ENCODE results near the gene SEC14L5.
"Not testable (repeated sequence)": the region's sequence is repeated elsewhere in the genome, so short reads cannot be mapped to it uniquely, and the experiment has no call there.

SEC14L5 gene

DNA sequence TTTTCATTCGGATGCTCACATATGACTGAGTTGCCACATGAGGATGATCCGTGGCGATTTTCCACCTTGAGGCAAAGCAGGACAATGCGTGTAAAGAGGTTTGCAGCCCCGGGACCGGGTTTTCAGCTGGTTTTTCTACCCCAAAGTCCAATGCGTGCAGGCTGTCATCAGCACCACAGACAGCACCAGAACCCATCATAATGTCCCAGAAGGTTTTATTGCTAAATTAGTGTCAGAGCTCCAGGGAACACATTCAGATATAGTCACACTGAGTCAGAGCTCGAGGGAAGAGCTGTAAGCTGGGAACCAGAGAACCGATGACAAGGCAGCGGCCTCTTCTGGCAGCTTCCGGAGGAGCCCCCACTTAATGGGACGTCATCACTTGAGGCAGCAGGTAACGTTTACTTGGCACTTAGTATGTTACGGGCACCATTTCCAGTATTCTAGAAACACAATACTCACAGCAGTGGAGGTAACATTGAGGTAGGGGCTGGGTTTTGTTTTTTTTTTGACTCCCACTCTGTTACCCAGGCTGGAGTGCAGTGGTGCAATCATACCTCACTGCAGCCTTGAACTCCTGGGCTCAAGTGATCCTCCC is 84.5 kb downstream of the SEC14L5 start:
- no peak for DNase-seq

DNA sequence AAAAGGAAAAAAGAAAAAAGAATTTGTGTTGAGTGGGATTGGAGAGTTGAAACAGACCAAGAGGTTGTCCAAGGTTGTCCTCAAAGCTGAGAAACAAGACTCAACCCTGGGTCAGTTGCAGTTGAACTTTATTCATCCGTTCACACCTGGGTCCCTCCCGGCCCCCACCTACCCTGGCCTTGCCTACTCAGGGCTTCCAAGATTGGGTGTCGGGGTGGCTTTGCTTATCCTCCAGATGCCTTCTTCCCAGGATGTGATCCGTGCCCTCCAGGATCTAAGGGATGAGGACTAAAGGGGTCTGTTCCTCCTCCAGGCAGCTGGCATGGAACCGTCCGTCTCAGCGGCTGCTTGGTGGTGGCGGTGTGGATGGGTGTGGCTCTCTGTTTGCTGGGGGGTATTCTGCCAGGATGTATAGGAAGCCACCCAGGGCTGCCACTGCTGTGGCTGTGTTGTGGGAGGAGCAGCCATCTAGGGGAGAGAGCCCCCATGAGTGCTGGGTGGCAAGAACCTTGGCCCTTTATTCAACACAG is 85.9 kb downstream of the SEC14L5 start:
- no peak for DNase-seq

DNA sequence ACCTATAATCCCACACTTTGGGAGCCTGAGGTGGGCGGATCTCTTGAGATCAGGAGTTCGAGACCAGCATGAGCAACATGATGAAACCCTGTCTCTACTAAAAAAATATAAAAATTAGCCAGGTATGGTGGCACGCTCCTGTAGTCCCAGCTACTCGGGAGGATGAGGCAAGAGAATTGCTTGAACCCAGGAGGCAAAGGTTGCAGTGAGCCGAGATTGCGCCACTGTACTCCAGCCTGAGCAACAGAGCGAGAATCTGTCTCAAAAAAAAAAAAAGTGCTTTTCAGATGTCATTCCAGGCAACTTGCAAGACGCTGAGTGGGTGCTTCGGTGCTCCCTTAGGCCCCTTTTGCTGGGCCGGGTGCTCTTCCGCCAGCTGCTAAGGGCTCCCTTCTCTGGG is 86.5 kb downstream of the SEC14L5 start:
- not testable (repeated sequence) for DNase-seq

DNA sequence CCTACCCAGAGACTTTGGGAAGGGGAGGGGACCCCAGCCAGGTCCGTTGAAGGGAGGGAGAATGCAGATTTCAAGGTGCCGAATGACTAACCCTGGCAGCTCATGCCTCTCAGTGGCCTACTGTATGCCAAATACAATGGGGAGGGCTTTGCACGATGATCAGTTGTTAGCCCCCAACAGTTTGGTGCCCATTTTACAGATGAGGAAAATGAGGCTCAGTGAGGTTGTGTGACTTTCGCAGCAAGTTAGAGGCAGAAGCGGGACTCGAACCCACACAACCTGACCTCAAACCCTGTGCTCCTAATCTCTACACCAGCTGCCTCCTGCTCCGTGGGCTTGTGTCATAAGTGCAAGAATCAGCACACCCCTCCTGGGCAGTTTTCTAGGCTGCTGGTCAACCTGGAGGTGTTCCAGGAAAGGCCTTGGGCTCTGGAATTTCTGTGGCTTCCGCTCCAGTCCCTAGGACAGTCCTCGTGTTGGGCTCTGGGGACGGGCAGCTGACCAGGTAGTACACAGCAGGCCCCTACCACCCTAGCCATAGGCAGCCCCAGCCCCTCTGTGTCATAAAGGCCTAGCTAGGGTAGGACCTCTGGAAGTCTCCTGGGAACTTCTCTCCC is 87.5 kb downstream of the SEC14L5 start:
- DNase-seq: no peak

DNA sequence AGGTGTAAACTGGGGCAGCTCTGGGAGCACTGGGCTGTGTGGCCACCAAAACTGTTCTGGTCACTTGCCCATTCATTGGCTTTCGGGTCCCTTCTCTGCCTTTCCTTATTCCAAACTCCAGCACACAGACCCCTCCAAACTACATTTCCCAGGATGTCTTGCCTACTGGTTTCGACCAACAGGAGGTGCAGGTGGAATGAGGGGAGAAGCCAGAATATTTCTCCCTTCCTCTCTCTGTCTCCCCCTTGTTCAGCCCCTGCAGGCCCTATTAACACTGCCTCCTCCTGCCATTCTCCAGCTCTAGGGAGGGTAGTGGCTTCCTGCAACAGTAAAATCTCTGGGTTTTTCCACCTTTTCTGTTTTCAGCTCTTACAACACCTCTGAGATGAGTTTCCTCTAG is 88.8 kb downstream of the SEC14L5 start:
- DNase-seq: no peak

DNA sequence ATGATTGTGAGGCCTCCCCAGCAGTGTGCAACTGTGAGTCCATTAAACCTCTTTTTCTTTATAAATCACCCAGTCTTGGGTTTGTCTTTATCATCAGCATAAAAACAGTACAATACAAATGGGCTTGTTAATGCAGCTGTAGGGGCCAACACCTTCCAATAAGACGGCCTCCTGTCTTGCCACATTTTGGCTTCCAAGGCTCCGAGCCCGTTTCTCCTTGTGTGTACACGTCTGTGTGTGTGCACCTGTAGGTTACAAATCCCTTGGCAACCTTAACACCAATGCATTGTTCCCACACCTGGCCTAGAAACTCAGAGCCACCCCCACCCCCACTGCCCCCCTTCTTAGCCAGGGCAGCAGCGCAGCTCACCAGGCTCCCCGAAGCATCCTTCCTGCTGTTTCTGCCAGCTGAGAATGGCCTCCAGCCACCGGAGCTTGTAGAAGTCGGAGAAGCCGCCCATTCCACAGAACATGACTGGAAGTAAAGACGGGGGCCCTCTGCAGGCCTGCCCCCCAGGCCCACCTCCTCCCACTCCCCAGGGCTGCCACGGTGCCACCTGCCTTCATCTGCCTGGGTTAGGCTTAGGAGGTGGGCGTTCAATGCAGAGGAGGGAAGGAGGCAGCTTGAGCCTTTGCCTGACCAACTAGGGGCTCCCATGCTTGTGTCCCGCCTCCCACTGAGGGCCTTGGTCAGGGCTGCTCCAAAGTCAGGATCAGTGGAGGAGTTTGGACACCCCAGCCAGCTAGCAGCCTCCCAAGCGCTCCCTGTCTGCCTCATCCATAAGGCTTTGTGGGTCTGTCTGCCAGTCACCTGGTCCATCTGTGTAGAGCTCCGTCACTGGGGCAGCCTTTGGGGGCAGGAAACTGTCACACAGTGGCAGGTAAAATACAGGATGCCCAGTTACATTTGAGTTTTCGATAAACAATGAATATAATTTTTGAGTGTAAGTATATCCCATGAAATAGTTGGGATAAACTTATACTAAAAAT is 97.0 kb downstream of the SEC14L5 start:
- DNase-seq: no peak

DNA sequence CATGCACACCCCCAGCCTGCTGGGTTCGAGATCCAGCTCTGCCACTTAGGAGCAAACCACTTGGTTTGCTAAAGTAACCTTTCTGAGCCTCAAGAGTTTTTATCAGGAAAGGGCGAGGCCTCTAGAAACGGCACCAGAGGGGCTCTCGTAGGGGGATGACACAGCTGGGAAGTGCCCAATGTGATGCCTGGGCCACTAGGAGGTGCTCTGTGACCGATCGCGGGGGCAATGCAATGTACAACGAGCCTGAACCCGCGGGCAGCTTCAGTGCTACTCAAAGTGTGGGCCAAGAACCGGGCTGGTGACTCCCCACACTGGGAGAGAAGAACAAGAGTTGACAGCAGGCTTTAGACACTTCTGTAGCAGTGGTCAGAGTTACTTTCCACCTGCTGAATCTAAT is 98.2 kb downstream of the SEC14L5 start:
- peak; percentile 79 for DNase-seq

DNA sequence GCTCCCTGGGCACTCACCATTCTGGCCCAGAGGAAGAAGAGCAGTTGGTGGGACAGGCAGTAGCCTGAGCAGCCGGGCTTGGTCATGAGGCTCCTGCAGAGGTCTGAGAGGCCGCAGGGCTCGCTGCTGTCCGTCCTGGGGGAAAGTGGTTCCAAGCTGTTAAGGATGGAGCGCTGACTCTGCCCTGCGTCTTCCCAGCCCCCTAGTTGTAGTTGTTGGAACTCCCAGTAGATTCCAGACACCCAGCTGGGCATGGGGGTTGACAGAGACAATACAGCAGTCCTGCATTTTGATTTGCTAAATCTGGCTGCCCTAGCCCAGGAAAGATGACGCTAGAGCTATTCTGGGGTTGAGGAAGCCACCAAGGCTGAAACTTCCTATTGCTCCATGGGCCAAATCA is 100.3 kb downstream of the SEC14L5 start:
- DNase-seq: no peak

DNA sequence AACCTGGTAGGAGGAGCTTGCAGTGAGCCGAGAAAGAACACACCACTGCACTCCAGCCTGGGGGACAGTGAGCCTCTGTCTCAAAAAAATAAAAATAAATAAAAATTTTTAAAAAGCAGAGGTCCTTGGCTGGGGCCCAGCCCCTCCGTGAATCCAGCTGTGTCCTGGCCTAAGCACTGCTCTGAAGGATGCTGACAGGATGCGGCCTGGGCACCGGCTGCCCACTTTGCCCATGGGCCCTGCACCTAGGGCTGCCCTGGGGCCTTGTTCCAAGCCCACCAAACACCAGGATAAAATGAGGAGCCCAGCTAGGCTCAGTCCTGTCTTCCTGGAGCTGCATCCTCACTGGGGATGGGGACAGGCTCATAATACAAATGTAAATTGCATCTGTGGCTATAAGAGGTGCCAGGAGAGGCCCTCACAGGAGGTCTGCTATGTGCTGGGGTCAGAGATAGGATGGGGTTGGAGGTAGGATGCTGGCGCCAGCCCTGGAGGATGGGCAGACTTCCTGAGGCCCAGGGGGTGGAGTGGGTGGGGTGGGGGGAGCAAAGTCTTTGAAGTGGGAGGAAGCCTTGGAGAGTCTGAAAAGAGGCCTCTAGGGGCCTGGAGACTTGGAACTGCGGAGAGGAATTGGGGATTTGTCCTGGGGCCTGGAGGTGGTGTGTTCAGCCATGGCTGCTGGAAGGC is 101.4 kb downstream of the SEC14L5 start:
- no peak for DNase-seq

DNA sequence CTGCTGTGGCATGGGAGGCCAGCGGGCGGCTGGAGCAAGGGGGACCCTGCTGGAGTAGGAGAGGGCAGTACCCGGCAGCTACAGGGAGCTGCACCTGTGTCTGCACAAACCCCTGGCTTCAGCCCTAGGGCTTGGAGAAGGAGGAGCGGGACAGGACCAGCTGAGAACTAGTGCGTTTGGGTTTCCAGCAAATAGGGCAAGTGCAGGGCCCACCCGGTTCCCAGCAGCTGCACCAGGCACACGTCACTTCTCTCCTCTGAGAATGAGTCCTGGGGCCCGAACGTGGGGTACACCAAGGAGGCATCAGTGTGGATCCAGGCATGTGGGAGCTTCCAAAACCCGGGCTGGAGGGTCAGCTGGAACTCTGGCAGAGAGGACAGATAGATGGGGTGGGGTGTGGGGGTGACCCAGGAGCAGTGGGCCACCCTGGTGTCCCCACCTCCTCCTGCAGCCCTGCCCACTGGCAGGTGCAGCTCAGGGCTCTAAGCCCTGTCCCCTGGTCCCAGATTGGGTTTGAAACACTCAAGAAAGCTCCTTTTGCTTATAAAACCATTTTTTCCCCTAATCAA is 102.0 kb downstream of the SEC14L5 start:
- no peak for DNase-seq

DNA sequence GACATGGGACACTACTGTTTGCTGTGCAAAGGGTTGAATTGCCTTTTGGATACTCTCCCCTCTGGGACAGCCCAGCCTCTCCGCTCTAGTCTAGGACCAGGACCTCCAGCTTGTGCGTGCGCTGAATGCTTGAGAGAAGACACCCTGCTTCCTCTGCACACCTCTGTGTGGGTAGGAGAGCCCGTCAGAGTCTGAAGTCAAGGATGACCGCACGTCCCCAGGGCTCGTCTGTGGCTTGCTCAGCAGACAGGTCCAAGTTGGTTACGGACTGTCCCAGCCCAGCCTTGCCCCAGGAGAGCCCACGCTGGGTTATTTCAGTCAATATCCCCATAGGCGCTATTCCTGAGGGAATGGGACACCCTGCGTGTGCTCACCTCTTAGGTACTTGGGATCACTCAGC is 103.9 kb downstream of the SEC14L5 start:
- no peak for DNase-seq

DNA sequence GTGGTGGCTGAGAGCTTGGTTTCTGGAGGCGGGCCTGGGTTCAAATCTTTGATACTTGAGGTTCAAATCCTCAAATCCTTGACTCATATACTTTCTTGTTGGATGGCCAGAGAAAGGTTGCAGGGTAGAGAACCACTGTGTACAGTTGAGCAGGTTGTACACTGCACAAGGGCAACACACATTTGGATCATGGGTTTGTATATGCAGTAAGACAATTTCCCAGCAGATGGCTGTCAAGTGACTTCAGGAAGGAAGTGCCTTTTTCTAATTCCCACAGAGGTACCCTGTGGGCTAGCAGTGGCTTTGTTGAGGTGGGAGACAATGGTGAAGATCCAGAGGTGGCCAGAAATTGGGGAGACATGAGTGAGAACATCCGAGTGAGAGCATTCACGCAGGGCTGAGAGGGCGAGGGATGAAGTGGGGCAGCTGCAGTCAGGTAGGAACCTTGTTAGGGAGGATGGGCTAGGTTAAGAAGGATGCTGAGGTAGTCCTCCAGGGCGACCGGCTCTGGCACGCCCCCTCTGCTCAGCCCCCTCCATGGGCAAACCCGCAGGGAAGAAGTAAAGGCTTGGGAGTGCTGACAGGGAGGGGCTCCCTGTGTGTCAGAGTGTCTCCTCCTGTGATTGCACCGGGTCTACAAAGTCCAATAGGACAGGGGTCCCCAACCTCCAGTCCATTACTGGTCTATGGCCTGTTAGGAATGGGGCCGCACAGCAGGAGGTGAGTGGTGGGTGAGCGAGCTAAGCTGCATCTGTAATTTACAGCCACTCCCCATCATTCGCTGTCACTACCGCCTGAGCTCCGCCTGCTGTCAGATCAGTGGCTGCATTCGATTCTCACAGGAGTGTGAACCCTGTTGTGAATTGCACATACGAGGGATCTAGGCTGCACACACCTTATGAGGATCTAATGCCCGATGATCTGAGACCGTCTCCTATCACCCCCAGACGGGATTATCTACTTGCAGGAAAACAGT is 104.9 kb downstream of the SEC14L5 start:
- DNase-seq: no peak

DNA sequence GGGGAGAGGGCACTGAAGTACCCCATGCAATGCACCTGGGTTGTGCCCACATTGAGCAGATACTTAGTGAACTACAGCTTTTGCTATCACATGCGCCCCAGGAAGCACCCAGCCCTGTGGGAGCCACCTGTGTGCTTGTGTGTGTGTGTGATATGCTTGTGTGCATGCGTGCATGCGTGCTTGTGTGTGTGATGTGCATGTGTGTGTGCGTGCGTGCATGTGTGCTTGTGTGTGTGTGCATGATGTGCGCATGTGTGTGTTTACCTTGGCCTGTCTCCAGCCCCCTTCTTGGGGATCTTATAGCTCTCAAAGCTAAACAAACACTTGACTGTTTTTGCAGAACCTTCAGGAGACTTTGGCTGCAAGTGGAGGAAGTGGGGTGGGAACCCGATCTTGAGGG is 106.8 kb downstream of the SEC14L5 start:
- no peak for DNase-seq

DNA sequence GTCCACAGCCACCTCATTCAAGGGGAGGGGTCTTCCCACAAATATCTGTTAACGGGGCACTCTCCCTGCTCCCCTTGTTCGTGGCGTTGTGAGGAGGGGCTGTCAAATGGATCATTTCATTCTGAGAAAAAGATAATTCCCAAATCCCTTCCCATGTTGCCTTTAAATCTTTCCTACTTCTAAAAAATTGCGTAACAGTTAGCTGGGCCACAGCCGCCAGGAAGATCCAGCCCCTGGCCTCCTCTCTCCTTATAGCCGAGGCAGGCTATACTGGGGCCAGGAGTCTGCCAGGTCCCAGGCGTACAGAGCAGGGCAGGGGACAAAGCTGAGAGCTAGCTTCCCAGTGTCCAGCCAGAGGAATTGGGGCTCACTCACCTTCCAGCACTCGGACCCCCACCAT is 107.2 kb downstream of the SEC14L5 start:
- DNase-seq: no peak

DNA sequence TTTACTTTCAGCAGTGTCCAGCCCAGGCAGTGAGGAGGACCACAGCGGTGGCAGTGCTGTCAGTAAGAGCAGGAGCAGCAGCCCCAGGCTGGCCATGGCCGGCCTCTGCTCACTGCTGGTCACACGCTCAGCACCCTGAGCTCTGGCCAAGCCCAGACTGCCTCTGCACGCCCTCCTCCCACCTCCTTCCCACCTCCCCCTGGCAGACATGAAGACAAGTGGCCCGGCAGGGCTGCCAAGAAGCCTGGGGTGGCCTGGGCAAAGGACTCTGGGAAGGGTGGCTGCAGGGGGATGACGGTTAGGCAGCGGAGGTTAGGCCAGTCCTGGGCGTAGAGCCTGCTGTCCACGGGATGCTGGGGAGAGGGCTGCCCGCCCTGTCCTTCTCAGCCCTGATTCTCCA is 107.7 kb downstream of the SEC14L5 start, which contains the start of gene C16orf89:
C16orf89 (minus strand) TSS at position 144 of the 400 bp plus-strand sequence; CDS start at position 96, 48 bp downstream.
- no peak for DNase-seq

DNA sequence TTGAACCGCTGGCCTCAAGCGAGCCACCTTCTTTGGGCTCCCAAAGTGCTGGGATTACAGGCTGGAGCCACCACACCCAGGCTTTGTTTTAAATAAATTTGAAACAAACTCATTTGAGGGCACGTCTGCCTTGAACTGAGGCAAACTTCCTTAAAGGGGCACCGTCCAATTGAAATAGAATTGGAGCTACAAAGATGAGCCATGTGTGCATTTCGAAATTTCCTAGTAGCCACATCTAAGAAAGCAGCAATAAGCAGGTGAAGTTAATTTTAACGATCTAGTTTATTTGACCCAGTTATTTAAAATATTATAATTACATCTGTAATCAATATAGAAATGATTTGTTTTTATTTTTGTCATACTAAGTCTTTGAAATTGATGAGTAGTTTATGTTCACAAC is 108.4 kb downstream of the SEC14L5 start:
- no peak for DNase-seq
